Transverse colon (tissue), 4 donors: ENCODE results near the gene TOMM34.

Experiments
- EP300 ChIP-seq: sonication (generic); formaldehyde crosslinking; IDR thresholded peaks from one replicate; pipeline ENCODE4 v1.6.1; 2017; ENCODE audit warnings: antibody characterized with exemption, low read depth
- POLR2A ChIP-seq: fragments of 450-650 bp; IDR thresholded peaks from one replicate; pipeline ENCODE4 v1.6.1; 2016; ENCODE audit warnings: antibody characterized with exemption, mild to moderate bottlenecking, moderate library complexity
- POLR2AphosphoS5 ChIP-seq, 3 donors: sonication (generic); formaldehyde crosslinking; IDR thresholded peaks; one replicate each; pipeline ENCODE4 v1.6.1; 2016; ENCODE audit warnings: antibody characterized with exemption in 3 of 3
- TF ChIP-seq, protein P1 (sequence below), 5 experiments: fragments of 200-600 bp in 3 of 5; fragments of 450-650 bp in 2 of 5; sonication (generic) in 3 of 5; IDR thresholded peaks; 1 replicate in 2 of 5; 2 replicates in 3 of 5; pipeline ENCODE4 v1.5.1; 2016 to 2017; ENCODE audit warnings: antibody characterized with exemption in 5 of 5, inconsistent platforms in 3 of 5, mild to moderate bottlenecking in 2 of 5, moderate library complexity in 1 of 5

DNA sequence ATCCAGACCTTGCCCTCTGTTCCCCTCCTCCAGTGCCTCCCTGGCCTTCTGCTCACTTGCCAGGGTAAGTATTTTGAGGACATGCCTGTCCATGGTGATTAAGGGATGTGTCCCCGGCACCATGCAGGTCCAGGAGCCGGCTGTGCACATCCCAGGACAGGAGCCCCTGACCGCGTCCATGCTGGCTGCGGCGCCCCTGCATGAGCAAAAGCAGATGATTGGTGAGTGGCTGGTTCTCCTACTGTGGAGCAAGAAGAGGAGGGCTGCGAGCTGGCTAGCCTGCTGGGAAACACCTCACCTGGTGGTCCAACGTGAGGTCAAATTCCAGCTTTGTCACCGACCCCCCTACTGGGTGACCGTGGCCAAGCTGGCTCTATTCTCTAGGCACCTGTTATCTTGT, 23.7 kb downstream of the TOMM34 start:
- TF ChIP-seq POLR2A = no peak
- TF ChIP-seq, protein P1, sequence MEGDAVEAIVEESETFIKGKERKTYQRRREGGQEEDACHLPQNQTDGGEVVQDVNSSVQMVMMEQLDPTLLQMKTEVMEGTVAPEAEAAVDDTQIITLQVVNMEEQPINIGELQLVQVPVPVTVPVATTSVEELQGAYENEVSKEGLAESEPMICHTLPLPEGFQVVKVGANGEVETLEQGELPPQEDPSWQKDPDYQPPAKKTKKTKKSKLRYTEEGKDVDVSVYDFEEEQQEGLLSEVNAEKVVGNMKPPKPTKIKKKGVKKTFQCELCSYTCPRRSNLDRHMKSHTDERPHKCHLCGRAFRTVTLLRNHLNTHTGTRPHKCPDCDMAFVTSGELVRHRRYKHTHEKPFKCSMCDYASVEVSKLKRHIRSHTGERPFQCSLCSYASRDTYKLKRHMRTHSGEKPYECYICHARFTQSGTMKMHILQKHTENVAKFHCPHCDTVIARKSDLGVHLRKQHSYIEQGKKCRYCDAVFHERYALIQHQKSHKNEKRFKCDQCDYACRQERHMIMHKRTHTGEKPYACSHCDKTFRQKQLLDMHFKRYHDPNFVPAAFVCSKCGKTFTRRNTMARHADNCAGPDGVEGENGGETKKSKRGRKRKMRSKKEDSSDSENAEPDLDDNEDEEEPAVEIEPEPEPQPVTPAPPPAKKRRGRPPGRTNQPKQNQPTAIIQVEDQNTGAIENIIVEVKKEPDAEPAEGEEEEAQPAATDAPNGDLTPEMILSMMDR (IDR thresholded peaks at IDR 0.05) = no peak
- no peak for TF ChIP-seq EP300
- no peak for TF ChIP-seq POLR2AphosphoS5 (IDR thresholded peaks at IDR 0.05)
